A204.1 (cell line): ENCODE data around the gene XPR1.

Source experiments
- FAIRE-seq: peaks from 2 replicates; lab custom pipeline; 2012; peaks lifted over from hg19 to GRCh38; lab: Jason Lieb, UNC

The XPR1 gene

GRCh38 chr1:180933141-180933540 is 301.3 kb downstream of the XPR1 start:
- FAIRE-seq = no peak

- no peak for FAIRE-seq
Observed at GRCh38 chr1:180934563-180934962, 302.7 kb downstream of the XPR1 start.

- FAIRE-seq = no peak
Observed at GRCh38 chr1:180935326-180936109, 303.7 kb downstream of the XPR1 start.

GRCh38 chr1:180936110-180937011 is 304.5 kb downstream of the XPR1 start:
- no peak for FAIRE-seq

- FAIRE-seq = no peak
Observed at GRCh38 chr1:180937012-180937372, 305.2 kb downstream of the XPR1 start.

- FAIRE-seq = no peak
Observed at GRCh38 chr1:180937624-180938225, 305.9 kb downstream of the XPR1 start.

- FAIRE-seq = no peak
Observed at GRCh38 chr1:180939073-180939710, 307.4 kb downstream of the XPR1 start.

GRCh38 chr1:180939711-180940103 is 307.9 kb downstream of the XPR1 start:
- FAIRE-seq = no peak
